CD4-positive, CD25-positive, alpha-beta regulatory T cell (primary cell): ENCODE data around the gene DCD. TPM values are rescaled to one million over a fixed set of nuclear protein-coding genes. Genes with fewer than 3 reads are reported as not detected.

Experiments used
- ATAC-seq, 2 donors: fragments of 150-1000 bp; cut with Tn5 transposase; one replicate each; pipeline ENCODE4 v1.10.0; 2021; ENCODE audit warnings: low read depth in 2 of 2, moderate number of reproducible peaks in 2 of 2, moderate library complexity in 1 of 2
- DNase-seq, 3 donors: peaks; one replicate each; pipeline versions ENCODE4 v3.0.0 to v3.0.0-alpha.2; 2012 to 2022; ENCODE audit warnings: mixed read lengths in 1 of 3
- H3K27ac ChIP-seq: one replicate; pipeline ENCODE4 v1.7.0; 2013; ENCODE audit warnings: mild to moderate bottlenecking, low read length; ENCODE audit not compliant: insufficient read depth, poor library complexity, severe bottlenecking
- H3K27me3 ChIP-seq: one replicate; pipeline ENCODE4 v1.7.0; 2013; ENCODE audit warnings: low read length; ENCODE audit not compliant: control insufficient read depth, insufficient read depth
- H3K36me3 ChIP-seq: one replicate; pipeline ENCODE4 v1.7.0; 2013; ENCODE audit warnings: mild to moderate bottlenecking, low read length, moderate library complexity; ENCODE audit not compliant: control insufficient read depth, insufficient read depth
- H3K4me1 ChIP-seq: 2 replicates; pipeline ENCODE4 v1.7.0; 2013; ENCODE audit warnings: mild to moderate bottlenecking, low read length; ENCODE audit not compliant: insufficient read depth, control insufficient read depth, poor library complexity, severe bottlenecking
- H3K4me3 ChIP-seq: one replicate; pipeline ENCODE4 v1.7.0; 2013; ENCODE audit warnings: low read depth, mild to moderate bottlenecking, low read length, moderate library complexity
- H3K9me3 ChIP-seq, 2 experiments: 1 replicate in 1 of 2; 2 replicates in 1 of 2; pipeline ENCODE4 v1.7.0; 2013; ENCODE audit warnings: low read length in 2 of 2, mild to moderate bottlenecking in 1 of 2, moderate library complexity in 1 of 2; ENCODE audit not compliant: control insufficient read depth in 2 of 2
- H3K27ac Mint-ChIP-seq, 3 donors: one replicate each; pipeline ENCODE4 v1.8.0; 2020 to 2022; ENCODE audit warnings: mild to moderate bottlenecking in 3 of 3, mixed read lengths in 3 of 3, moderate library complexity in 2 of 3
- H3K27me3 Mint-ChIP-seq: one replicate; pipeline ENCODE4 v1.8.0; 2022; ENCODE audit warnings: mild to moderate bottlenecking, mixed read lengths
- H3K36me3 Mint-ChIP-seq: one replicate; pipeline ENCODE4 v1.8.0; 2020; ENCODE audit warnings: mixed read lengths
- H3K4me1 Mint-ChIP-seq, 4 donors: one replicate each; pipeline ENCODE4 v1.8.0; 2020 to 2022; ENCODE audit warnings: mixed read lengths in 4 of 4, mild to moderate bottlenecking in 1 of 4
- H3K4me3 Mint-ChIP-seq, 4 donors: one replicate each; pipeline ENCODE4 v1.8.0; 2020 to 2022; ENCODE audit warnings: mild to moderate bottlenecking in 4 of 4, mixed read lengths in 4 of 4, moderate library complexity in 3 of 4
- H3K9me3 Mint-ChIP-seq, 7 donors: one replicate each; pipeline ENCODE4 v1.8.0; 2020 to 2022; ENCODE audit warnings: mixed read lengths in 7 of 7, mild to moderate bottlenecking in 3 of 7, moderate library complexity in 2 of 7
- polyA plus RNA-seq, 4 donors: library from polyadenylated mRNA; unstranded; fragments of 300-500 nt; fragmentation: Illumina TruSeq; gene quantifications; one replicate each; pipeline ENCODE4 v1.2.3, GENCODE V29; 2021
- total RNA-seq: library from RNA; stranded (reverse); gene quantifications from one replicate; pipeline ENCODE4 v1.2.3, GENCODE V29; 2022

DCD gene
- total and polyA plus RNA-seq, 5 donors from 2014 or later, result not detected

DNA sequence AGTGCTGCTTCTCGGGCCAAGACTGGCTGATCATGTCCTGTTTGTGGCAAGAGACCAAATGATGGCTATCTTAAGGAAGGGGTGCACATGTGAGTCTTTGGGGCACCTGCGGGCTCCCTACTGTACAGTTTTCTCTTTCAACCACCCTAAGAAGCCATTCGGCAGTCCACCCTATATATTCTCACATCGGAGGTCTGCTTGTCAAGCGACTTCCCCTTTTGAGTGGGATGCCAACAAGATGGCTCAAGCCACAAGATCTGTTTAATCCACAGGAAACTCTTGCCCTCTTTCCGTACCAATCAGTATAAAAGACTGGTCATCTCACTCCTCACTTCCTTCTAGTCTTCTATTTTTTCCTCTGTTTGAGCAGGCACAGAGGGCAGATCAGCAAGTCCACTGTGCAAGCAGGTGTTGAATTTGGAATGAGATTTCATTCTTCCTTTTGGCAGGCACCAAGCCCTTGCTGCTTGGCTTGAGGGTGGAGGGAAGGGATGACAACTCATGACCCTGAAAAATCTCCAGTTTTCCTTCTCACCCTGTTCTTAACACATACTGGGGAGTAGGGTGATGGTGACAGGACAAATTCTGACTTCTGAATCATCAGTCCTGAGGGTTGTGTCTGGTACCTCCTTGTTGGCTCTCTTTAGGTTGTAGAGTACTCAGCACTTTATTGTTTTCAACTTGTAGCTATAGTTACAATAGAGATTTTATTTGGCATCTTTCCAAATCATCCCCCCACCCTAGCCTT is 31.1 kb downstream of the DCD start:
- H3K36me3 Mint-ChIP-seq, result no peaks in the 10 kb centered on the region
- H3K36me3 ChIP-seq, result no peaks in the 10 kb centered on the region
- H3K4me3 ChIP-seq, result no peak overlapping the region
- no peak overlapping the region for H3K27ac Mint-ChIP-seq
- H3K9me3 Mint-ChIP-seq, result peaks cover 0 to 2% (median 0%) of the 10 kb centered on the region in 7 donors
- no peaks in the 10 kb centered on the region for H3K4me1 ChIP-seq
- no peak overlapping the region for H3K27ac ChIP-seq
- H3K27me3 ChIP-seq, result peaks cover 32% of the 10 kb centered on the region
- H3K4me1 Mint-ChIP-seq, result peaks cover 0 to 6% (median 2%) of the 10 kb centered on the region in 4 donors
- peaks cover 52% of the 10 kb centered on the region for H3K27me3 Mint-ChIP-seq
- no peak overlapping the region for H3K4me3 Mint-ChIP-seq
- ATAC-seq (no peak), DNase-seq (no peak)
- no peaks in the 10 kb centered on the region for H3K9me3 ChIP-seq

DNA sequence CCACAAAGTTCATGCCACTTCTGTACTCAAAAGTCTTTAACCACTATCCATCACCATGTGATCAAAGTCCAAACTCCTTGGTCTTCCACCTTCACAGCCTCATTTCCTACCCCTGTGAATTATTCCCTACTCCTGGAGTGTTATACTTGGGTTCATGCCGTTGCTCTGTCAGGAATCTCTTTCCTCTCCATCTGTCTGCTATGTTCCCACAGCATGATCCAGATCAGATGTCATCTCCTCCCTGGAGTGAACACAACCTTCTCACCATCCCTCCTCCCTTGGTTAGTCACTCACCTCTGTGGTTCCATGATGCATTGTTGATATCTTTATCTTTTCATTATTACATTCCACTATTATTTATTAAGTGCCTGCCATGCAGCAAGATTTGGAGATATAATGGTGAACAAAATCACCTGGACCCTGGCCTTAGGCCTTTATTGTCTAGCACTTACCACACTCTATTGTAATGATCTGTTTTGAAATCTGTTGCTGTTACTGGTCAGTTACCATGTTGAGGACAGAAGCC is 35.9 kb downstream of the DCD start:
- H3K27ac ChIP-seq, result no peak overlapping the region
- H3K9me3 Mint-ChIP-seq, result peaks cover 0 to 5% (median 0%) of the 10 kb centered on the region in 7 donors
- no peaks in the 10 kb centered on the region for H3K36me3 ChIP-seq
- H3K4me1 Mint-ChIP-seq, result peaks cover 0 to 6% (median 1%) of the 10 kb centered on the region in 4 donors
- no peaks in the 10 kb centered on the region for H3K4me1 ChIP-seq
- no peak overlapping the region for H3K27ac Mint-ChIP-seq
- no peak overlapping the region for H3K4me3 Mint-ChIP-seq
- H3K9me3 ChIP-seq, result no peaks in the 10 kb centered on the region
- peaks cover 43% of the 10 kb centered on the region for H3K27me3 Mint-ChIP-seq
- no peak for DNase-seq
- H3K36me3 Mint-ChIP-seq, result no peaks in the 10 kb centered on the region
- H3K4me3 ChIP-seq, result no peak overlapping the region
- no peak for ATAC-seq
- H3K27me3 ChIP-seq, result peaks cover 18% of the 10 kb centered on the region

DNA sequence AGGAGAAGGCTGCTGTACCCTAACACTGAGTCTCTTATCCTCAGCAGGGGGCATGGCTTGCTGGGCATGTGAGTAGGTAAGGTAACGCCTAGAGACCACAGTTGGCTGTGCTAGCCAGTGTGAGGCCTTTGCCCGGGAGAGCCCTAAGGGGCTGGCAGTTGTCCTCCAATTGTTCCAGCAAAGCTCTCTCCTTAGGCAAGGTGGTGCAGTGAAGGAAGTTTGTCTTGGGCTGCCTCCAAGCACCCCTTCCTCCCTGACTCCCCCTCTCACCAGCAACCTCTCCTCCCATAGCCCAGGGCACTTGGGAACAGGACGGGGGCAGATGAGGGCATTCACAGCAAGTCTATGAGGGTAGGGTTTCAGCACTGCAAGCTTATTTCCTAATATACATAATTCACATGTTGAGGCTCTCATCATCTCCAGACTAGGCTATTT is 36.4 kb downstream of the DCD start:
- no peak for DNase-seq
- H3K4me3 Mint-ChIP-seq, result no peak overlapping the region
- peaks cover 44% of the 10 kb centered on the region for H3K27me3 Mint-ChIP-seq

DNA sequence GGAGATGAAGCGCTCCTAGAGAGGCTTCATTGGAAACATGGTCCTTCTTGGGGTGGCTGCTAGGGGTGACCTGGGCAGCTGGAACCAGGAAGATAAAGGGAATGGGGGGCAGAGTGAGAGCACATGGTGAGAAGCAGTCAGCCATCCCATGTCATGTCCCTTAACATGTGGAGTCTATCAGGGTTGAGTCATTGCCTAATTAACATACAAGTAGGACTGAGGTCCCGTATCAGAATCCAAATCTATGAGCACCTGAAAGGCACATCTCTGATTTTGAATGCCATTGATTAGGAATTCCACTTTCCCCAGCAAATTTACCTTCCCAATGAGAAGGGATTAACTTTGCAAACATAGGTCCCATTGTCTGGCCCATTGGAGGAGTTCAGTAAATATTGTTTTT is 39.4 kb downstream of the DCD start:
- Mint-ChIP-seq H3K9me3 (peaks cover 0 to 5% (median 0%) of the 10 kb centered on the region in 7 donors), H3K4me1 (no peaks in the 10 kb centered on the region), H3K27ac (peak overlapping the region in 1 of 3 donors; percentile 45), H3K4me3 (no peak overlapping the region), H3K27me3 (peaks cover 32% of the 10 kb centered on the region), H3K36me3 (no peaks in the 10 kb centered on the region)
- DNase-seq, result no peak
- H3K9me3 ChIP-seq, result no peaks in the 10 kb centered on the region
- no peaks in the 10 kb centered on the region for H3K36me3 ChIP-seq
- H3K27ac ChIP-seq, result no peak overlapping the region
- peaks cover 3% of the 10 kb centered on the region for H3K27me3 ChIP-seq
- ATAC-seq, result no peak
- no peak overlapping the region for H3K4me3 ChIP-seq
- no peaks in the 10 kb centered on the region for H3K4me1 ChIP-seq

More for the DNA sequence above, 36.4 kb downstream of the DCD start:
- Histone ChIP-seq H3K27me3 (peaks cover 15% of the 10 kb centered on the region), H3K4me3 (no peak overlapping the region), H3K36me3 (no peaks in the 10 kb centered on the region), H3K27ac (no peak overlapping the region), H3K4me1 (no peaks in the 10 kb centered on the region), H3K9me3 (no peaks in the 10 kb centered on the region)
- ATAC-seq, result no peak
- peaks cover 0 to 1% (median 0%) of the 10 kb centered on the region in 4 donors for H3K4me1 Mint-ChIP-seq
- H3K36me3 Mint-ChIP-seq, result no peaks in the 10 kb centered on the region
- H3K27ac Mint-ChIP-seq, result no peak overlapping the region
- H3K9me3 Mint-ChIP-seq, result peaks cover 0 to 5% (median 0%) of the 10 kb centered on the region in 7 donors

DNA sequence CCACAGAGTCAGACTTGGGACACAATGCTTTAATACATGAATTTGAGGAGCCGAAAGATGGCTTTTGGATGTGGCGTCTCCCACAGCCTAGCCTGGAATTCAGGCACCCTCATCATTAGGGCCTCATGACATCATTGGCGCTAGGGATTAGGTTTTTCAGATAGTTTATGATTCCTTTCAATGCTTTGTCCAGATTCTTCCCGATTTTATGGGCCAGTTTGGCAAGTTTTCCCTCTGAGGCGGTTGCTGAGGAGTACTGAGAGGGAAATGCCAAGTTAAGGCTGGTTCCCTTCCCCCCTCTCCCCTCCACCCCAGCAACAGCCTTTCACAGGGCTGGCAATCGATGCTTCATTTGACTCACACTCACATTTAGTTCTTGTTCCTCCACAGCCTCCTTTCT is 40.0 kb downstream of the DCD start:
- ATAC-seq, result no peak
- Mint-ChIP-seq H3K27ac (no peak overlapping the region), H3K27me3 (peaks cover 34% of the 10 kb centered on the region), H3K4me1 (peaks cover 2 to 3% (median 3%) of the 10 kb centered on the region in 4 donors), H3K36me3 (no peaks in the 10 kb centered on the region), H3K9me3 (peaks cover 0 to 5% (median 0%) of the 10 kb centered on the region in 7 donors), H3K4me3 (no peak overlapping the region)
- Histone ChIP-seq H3K4me1 (no peaks in the 10 kb centered on the region), H3K27me3 (peaks cover 3% of the 10 kb centered on the region), H3K36me3 (no peaks in the 10 kb centered on the region), H3K4me3 (no peak overlapping the region), H3K9me3 (no peaks in the 10 kb centered on the region), H3K27ac (no peak overlapping the region)
- no peak for DNase-seq

DNA sequence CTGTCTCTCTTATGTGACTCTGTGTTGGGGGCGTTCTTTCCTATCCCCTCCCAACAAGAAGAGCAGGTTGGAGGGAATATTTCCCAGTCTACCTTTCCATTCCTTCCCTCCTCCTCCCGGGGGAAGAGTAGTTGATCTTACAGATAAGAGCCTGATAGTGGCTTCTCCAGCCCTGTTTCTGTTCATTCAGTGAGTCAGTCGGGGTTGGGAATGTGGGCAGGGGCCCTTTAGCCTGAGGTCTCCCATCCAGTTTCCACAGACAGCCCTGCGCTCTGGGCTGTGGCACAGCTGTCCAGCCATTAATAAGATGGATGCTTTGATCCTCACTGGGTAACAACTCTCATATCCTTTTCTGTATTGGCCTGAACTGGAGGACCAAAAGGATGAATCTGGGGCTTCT is 41.6 kb downstream of the DCD start:
- no peak for DNase-seq
- no peak overlapping the region for H3K27ac Mint-ChIP-seq
- no peak overlapping the region for H3K4me3 ChIP-seq
- no peaks in the 10 kb centered on the region for H3K36me3 ChIP-seq
- peaks cover 4 to 6% (median 6%) of the 10 kb centered on the region in 4 donors for H3K4me1 Mint-ChIP-seq
- ATAC-seq, result no peak
- H3K9me3 Mint-ChIP-seq, result peaks cover 0 to 4% (median 0%) of the 10 kb centered on the region in 7 donors
- no peaks in the 10 kb centered on the region for H3K9me3 ChIP-seq
- H3K4me1 ChIP-seq, result no peaks in the 10 kb centered on the region
- H3K27me3 Mint-ChIP-seq, result peaks cover 26% of the 10 kb centered on the region
- H3K27me3 ChIP-seq, result no peaks in the 10 kb centered on the region
- no peaks in the 10 kb centered on the region for H3K36me3 Mint-ChIP-seq
- no peak overlapping the region for H3K27ac ChIP-seq
- H3K4me3 Mint-ChIP-seq, result no peak overlapping the region

DNA sequence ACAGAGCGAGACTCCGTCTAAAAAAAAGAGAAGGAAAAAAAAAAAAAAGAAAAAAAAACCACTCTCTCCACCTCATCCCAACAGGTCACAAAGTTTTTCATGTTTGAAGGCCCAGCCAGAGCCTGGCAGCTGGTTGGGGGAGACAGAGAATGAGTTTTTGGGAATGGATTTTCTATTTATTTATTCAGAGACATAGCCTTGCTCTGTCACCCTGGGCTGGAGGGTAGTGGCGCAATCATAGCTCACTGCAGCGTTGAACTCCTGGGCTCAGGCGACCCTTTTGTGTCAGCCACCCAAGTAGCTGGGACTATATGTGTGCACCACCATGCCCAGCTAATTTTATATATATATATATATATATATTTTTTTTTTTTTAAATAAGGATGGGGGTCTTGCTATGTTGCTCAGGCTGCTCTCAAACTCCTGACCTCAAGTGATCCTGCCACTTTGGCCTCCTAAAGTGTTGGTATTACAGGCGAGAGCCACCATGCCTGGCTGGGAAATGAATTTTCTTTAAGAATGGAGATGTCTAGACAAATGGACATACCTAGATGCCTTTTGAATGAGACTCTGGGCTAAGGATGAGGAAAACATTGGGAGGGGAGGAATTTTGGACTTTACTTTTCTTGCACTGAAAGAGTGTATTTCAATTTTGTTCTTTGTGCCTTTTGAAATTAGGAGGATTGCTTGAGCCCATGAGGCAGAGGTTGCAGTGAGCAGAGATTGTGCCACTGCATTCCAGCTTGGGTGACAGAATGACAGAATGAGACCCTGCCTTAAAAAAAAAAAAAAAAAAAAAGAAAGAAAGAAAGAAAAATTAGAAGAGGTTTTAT is 42.8 kb downstream of the DCD start:
- Mint-ChIP-seq H3K36me3 (no peaks in the 10 kb centered on the region), H3K27ac (peak overlapping the region in 1 of 3 donors; percentile 77), H3K4me3 (no peak overlapping the region), H3K4me1 (peaks cover 4 to 6% (median 6%) of the 10 kb centered on the region in 4 donors), H3K27me3 (peaks cover 23% of the 10 kb centered on the region), H3K9me3 (peaks cover 0 to 2% (median 0%) of the 10 kb centered on the region in 7 donors)
- Histone ChIP-seq H3K9me3 (no peaks in the 10 kb centered on the region), H3K4me1 (no peaks in the 10 kb centered on the region), H3K27me3 (no peaks in the 10 kb centered on the region), H3K27ac (no peak overlapping the region), H3K36me3 (no peaks in the 10 kb centered on the region), H3K4me3 (no peak overlapping the region)
- DNase-seq (no peak), ATAC-seq (no peak)
